22Rv1 (cell line): ENCODE measurements around the gene UFL1.

Source experiments
- CTCF ChIP-seq: fragments of 450-650 bp; IDR thresholded peaks from 2 replicates; pipeline ENCODE4 v1.5.1; 2017; ENCODE audit warnings: mild to moderate bottlenecking
- ZFX ChIP-seq: fragments of 450-650 bp; IDR thresholded peaks from 2 replicates; pipeline ENCODE4 v1.6.1; 2017; ENCODE audit warnings: antibody characterized with exemption, borderline replicate concordance

GRCh38 chr6:96542702-96543101 is 21.1 kb downstream of the UFL1 start:
- TF ChIP-seq CTCF (peak; percentile 60), ZFX (no peak)
